Epithelial cell of esophagus (primary cell): Measurements from ENCODE around the gene CMTM1.
A peak's percentile ranks its signal among the peaks of the same experiment; 100 is the strongest.

ENCODE experiments used
- DNase-seq: peaks from one replicate; pipeline ENCODE4 v3.0.0; 2010; ENCODE audit warnings: low read depth
- H3K4me3 ChIP-seq: 2 replicates; pipeline ENCODE4 v1.5.1; 2011; ENCODE audit warnings: mild to moderate bottlenecking, low read length, control low read depth
- TF ChIP-seq, protein P1 (sequence below): IDR thresholded peaks from 2 replicates; pipeline ENCODE4 v1.5.1; 2011; ENCODE audit warnings: low read depth, mild to moderate bottlenecking, low read length, control low read depth, inconsistent platforms; ENCODE audit not compliant: insufficient read depth; ENCODE audit errors: missing control alignments

The CMTM1 gene

GRCh38 chr16:66547101-66547989, 18.9 kb upstream of the CMTM1 start:
- no peak for DNase-seq
- H3K4me3 ChIP-seq, result no peak overlapping the region
- TF ChIP-seq, protein P1, sequence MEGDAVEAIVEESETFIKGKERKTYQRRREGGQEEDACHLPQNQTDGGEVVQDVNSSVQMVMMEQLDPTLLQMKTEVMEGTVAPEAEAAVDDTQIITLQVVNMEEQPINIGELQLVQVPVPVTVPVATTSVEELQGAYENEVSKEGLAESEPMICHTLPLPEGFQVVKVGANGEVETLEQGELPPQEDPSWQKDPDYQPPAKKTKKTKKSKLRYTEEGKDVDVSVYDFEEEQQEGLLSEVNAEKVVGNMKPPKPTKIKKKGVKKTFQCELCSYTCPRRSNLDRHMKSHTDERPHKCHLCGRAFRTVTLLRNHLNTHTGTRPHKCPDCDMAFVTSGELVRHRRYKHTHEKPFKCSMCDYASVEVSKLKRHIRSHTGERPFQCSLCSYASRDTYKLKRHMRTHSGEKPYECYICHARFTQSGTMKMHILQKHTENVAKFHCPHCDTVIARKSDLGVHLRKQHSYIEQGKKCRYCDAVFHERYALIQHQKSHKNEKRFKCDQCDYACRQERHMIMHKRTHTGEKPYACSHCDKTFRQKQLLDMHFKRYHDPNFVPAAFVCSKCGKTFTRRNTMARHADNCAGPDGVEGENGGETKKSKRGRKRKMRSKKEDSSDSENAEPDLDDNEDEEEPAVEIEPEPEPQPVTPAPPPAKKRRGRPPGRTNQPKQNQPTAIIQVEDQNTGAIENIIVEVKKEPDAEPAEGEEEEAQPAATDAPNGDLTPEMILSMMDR, result no peak

GRCh38 chr16:66548068-66548467, 18.2 kb upstream of the CMTM1 start:
- no peak overlapping the region for H3K4me3 ChIP-seq
- TF ChIP-seq, protein P1, result no peak
- DNase-seq, result no peak

DNA sequence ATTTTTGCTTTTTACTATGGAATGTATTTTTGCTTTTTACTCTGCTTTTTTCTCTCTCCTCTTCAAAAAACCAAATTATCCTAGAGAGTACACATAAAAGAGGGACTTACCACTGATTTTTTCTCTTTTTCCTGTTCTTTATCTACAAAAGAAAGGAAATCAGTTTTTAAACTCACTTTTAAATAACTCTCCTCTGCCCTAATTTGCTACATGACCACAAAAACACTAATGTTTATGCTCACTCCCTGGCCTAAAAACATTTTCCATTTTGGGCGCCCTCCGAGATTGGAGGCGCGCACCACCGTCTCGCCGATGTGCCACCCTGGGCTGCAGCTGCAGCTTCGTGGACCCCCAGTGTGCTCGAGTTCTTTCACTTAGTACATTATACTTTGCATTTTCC, 17.4 kb upstream of the CMTM1 start:
- TF ChIP-seq, protein P1, result no peak
- no peak for DNase-seq
- H3K4me3 ChIP-seq, result peak overlapping the region; percentile 72

- H3K4me3 ChIP-seq, result peak within 1 kb of the TSS; percentile 72
- peak; percentile 74 for DNase-seq
- TF ChIP-seq, protein P1, result no peak
Observed at GRCh38 chr16:66549284-66550131, 16.7 kb upstream of the CMTM1 start, which contains the start of gene TK2. Gene TK2 (minus strand): TSS chr16:66550122. CDS start chr16:66550061, 61 bp downstream.

DNA sequence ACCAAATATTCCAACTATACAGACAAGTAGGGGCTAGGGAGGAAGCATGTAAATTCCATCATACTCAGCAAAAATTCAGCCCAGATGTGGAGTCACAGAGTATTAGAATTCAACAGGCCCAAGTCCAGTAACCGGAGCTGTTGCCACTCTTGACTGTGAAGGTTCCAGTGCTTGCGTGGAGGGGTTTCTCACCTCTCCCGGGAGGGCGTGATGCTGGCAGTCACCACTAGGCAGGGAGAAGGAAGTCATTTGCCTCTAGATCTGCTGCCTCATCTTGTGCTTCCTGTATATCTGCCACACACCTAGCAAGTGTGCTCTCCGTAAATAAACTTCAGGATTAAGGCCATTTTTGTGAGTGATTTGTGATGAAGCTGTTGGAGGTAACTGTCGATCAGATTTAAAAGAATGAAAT, 14.9 kb upstream of the CMTM1 start:
- H3K4me3 ChIP-seq, result no peak overlapping the region
- DNase-seq, result peak; percentile 27
- TF ChIP-seq, protein P1, result peak; percentile 35

GRCh38 chr16:66551788-66552285, 14.4 kb upstream of the CMTM1 start:
- no peak for DNase-seq
- H3K4me3 ChIP-seq, result peak overlapping the region; percentile 73
- TF ChIP-seq, protein P1, result no peak
